Neutrophil (primary cell): Measurements from ENCODE around the gene LGALS9.

Experiments
- H3K27ac ChIP-seq: fragments of 200-600 bp; sonication (generic); 2 replicates; pipeline ENCODE4 v1.5.1; 2016; ENCODE audit warnings: mild to moderate bottlenecking, moderate library complexity
- H3K27me3 ChIP-seq: fragments of 200-600 bp; sonication (generic); 2 replicates; pipeline ENCODE4 v1.6.0; 2016; ENCODE audit warnings: mild to moderate bottlenecking
- H3K36me3 ChIP-seq: fragments of 200-600 bp; sonication (generic); 2 replicates; pipeline ENCODE4 v1.5.1; 2017
- H3K4me1 ChIP-seq, 2 experiments: fragments of 200-600 bp in 1 of 2; sonication (generic) in 1 of 2; 1 replicate in 1 of 2; 2 replicates in 1 of 2; pipeline versions ENCODE4 v1.5.1 to v1.6.1; 2013 to 2016; ENCODE audit warnings: low read depth in 1 of 2, low read length in 1 of 2, mild to moderate bottlenecking in 1 of 2, moderate library complexity in 1 of 2; ENCODE audit not compliant: control insufficient read depth in 1 of 2, insufficient read depth in 1 of 2
- H3K4me3 ChIP-seq, 2 experiments: fragments of 200-600 bp in 1 of 2; sonication (generic) in 1 of 2; 1 replicate in 1 of 2; 2 replicates in 1 of 2; pipeline ENCODE4 v1.5.1; 2013 to 2016; ENCODE audit warnings: low read depth in 1 of 2, low read length in 1 of 2, mild to moderate bottlenecking in 1 of 2, moderate library complexity in 1 of 2
- H3K9me3 ChIP-seq: fragments of 200-600 bp; sonication (generic); 2 replicates; pipeline ENCODE4 v1.5.1; 2016
- CTCF ChIP-seq: fragments of 200-600 bp; sonication (generic); IDR thresholded peaks from 2 replicates; pipeline ENCODE4 v1.5.1; 2016; ENCODE audit warnings: antibody characterized with exemption

The LGALS9 gene

GRCh38 chr17:27603421-27603770, 27.6 kb upstream of the LGALS9 start:
- peaks cover 74% of the 10 kb centered on the region for H3K36me3 ChIP-seq
- no peak overlapping the region for H3K27ac ChIP-seq
- H3K27me3 ChIP-seq: no peaks in the 10 kb centered on the region
- TF ChIP-seq CTCF: no peak
- no peak overlapping the region for H3K4me3 ChIP-seq
- H3K4me1 ChIP-seq: no peaks in the 10 kb centered on the region
- no peaks in the 10 kb centered on the region for H3K9me3 ChIP-seq

- H3K36me3 ChIP-seq: peaks cover 74% of the 10 kb centered on the region
- TF ChIP-seq CTCF: no peak
These were observed 26.9 kb upstream of the LGALS9 start for GRCh38 chr17:27603880-27604794.

GRCh38 chr17:27605409-27605808, 25.6 kb upstream of the LGALS9 start:
- no peak for TF ChIP-seq CTCF
- H3K4me1 ChIP-seq: no peaks in the 10 kb centered on the region
- H3K27ac ChIP-seq: no peak overlapping the region
- H3K9me3 ChIP-seq: no peaks in the 10 kb centered on the region
- no peaks in the 10 kb centered on the region for H3K27me3 ChIP-seq
- H3K36me3 ChIP-seq: peaks cover 85% of the 10 kb centered on the region
- no peak overlapping the region for H3K4me3 ChIP-seq

More at GRCh38 chr17:27603880-27604794, 26.9 kb upstream of the LGALS9 start:
- H3K4me1 ChIP-seq: no peaks in the 10 kb centered on the region
- H3K9me3 ChIP-seq: no peaks in the 10 kb centered on the region
- H3K4me3 ChIP-seq: no peak overlapping the region
- no peak overlapping the region for H3K27ac ChIP-seq
- H3K27me3 ChIP-seq: no peaks in the 10 kb centered on the region

- H3K4me1 ChIP-seq: no peaks in the 10 kb centered on the region
- no peak overlapping the region for H3K27ac ChIP-seq
- no peak for TF ChIP-seq CTCF
- H3K27me3 ChIP-seq: no peaks in the 10 kb centered on the region
- H3K4me3 ChIP-seq: no peak overlapping the region
- H3K36me3 ChIP-seq: peaks cover 95% of the 10 kb centered on the region
- no peaks in the 10 kb centered on the region for H3K9me3 ChIP-seq
These were observed 23.4 kb upstream of the LGALS9 start for GRCh38 chr17:27607521-27608091.

- Histone ChIP-seq H3K36me3 (peaks cover 98% of the 10 kb centered on the region), H3K27ac (no peak overlapping the region), H3K4me3 (no peak overlapping the region), H3K27me3 (no peaks in the 10 kb centered on the region), H3K4me1 (no peaks in the 10 kb centered on the region), H3K9me3 (no peaks in the 10 kb centered on the region)
- no peak for TF ChIP-seq CTCF
These were observed 22.4 kb upstream of the LGALS9 start for GRCh38 chr17:27608328-27609230.
